Activated naive CD4-positive, alpha-beta T cell (primary cell): ENCODE measurements around the gene ASGR2.
"Not testable (repeated sequence)": the region's sequence is repeated elsewhere in the genome, so short reads cannot be mapped to it uniquely, and the experiment has no call there.

Experiments used
- DNase-seq, 4 experiments: peaks; one replicate each; lab custom pipeline; 2025; lab: John Stamatoyannopoulos, UW

The ASGR2 gene

GRCh38 chr17:7098802-7099459 lies 15.7 kb downstream of the ASGR2 start:
- DNase-seq = no peak

- DNase-seq = no peak
These were observed 16.7 kb downstream of the ASGR2 start for GRCh38 chr17:7097940-7098339.

DNA sequence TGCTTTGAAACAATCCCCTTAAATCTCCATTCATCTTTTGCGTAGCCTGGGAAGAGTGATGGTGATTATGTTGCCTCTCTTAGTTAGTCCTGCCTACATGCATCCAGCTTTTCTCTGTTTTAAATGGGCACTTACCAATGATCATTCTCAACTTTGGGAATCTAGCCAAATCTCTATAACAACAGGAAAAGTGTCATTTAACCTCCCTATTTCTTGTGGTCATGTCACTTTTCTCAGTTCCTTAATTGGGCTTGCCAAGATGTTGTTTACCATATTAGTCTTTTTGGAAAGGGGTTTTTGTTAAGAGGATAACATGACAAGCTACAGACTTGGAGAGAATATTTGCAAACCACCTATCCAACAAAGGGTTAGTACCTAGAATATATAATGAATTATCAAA lies 19.0 kb downstream of the ASGR2 start:
- no peak for DNase-seq

DNA sequence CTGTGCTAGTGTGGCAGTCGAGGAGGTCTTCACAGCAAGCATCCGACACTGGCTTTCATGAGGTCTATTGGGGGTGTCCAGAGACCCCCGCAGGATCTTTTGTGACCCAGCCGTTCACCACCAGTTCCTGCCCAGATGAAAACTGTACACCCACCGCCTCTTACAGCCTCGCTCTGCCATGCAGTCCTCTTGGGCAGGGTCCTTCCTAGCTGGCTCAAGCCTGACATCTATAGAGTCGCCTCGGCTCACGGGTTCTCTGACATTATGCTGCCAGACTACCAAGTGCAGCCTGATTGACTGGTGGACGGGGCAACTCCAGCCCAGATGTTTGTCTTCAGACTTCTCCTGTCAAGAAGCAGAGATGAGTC lies 20.0 kb downstream of the ASGR2 start:
- no peak for DNase-seq

DNA sequence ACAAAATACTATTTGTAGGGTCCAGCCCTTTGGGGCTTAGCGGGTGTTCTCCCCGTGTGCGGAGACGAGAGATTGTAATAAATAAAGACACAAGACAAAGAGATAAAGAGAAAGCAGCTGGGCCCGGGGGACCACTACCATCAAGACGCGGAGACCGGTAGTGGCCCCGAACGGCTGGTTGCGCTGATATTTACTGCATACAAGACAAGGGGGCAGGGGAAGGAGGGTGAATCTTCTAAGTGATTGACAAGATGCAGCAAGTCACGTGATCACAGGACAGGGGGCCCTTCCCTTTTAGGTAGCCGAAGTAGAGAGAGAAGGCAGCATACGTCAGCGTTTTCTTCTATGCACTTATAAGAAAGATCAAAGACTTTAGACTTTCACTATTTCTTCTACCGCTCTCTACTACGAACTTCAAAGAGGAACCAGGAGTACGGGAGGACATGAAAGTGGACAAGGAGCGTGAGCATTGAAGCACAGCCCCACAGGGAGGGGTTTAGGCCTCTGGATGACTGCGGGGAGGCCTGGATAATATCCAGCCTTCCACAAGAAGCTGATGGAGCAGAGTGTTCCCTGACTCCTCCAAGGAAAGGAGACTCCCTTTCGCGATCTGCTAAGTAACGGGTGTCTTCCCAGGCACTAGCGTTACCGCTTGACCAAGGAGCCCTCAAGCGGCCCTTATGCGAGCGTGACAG lies 23.2 kb downstream of the ASGR2 start:
- not testable (repeated sequence) for DNase-seq

DNA sequence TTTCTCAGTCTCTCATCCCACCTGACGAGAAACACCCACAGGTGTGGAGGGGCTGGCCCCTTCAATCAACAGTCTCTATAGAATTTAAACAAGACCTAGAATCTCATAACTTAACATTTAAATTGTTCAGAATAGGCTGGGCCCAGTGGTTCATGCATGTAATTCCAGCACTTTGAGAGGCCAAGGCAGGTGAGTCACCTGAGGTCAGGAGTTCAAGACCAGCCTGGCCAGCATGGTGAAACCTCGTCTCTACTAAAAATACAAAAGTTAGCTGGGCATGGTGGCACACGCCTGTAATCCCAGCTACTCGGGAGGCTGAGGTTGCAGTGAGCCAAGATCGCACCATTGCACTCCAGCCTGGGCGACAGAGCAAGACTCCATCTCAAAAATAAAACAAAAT lies 25.1 kb downstream of the ASGR2 start:
- not testable (repeated sequence) for DNase-seq

GRCh38 chr17:7088442-7088841 lies 26.2 kb downstream of the ASGR2 start:
- not testable (repeated sequence) for DNase-seq

- no peak for DNase-seq
These were observed 30.5 kb downstream of the ASGR2 start for GRCh38 chr17:7084088-7084487.

DNA sequence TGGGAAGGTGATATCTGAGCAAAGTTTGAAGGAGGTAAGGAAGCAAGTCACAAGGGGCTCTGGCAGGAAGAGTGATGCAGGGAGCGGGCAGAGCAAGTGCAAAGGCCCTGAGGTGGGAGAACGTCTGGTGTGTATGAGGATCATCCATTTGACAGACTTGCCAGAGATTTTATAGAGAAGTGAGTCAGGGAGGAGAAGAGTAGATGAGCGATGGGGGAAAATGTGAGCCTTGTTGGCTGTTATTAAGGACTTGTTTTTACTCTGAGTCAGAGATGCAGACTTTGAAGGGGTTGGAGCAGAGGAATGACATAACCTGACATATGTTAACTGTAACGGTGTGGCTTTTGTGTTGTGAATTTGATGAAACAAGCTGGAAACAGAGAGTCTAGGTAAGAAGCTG lies 31.0 kb downstream of the ASGR2 start:
- DNase-seq = no peak

DNA sequence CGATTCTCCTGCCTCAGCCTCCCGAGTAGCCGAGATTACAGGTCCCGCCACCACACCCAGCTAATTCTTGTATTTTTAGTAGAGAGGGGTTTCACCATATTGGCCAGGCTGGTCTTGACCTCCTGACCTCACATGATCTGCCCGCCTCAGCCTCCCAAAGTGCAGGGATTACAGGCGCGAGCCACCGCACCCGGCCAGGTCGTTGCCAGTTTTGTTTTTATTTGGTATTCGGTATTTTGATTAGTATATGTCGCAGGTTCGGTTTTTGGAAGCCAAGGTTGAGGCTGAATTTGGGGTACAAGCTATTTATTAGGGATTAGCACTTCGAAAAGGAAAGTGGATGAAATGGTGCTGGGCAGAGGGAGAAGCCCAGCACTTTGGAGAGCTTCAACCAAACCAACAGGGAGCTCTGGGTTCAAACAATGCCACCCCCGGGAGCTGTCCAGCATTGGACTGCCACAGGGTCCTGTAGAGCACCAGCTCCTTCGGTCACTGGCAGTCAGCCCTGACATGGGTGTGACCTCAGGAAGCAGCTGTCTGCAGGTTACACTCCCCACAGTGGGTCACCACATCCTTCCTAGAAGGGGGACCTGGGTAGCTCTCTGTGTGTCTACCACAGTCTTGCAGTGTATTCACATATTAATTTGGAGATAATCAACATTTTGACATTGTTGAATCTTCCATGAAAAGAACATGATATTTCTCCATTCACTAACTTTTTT lies 33.1 kb downstream of the ASGR2 start:
- DNase-seq = no peak

DNA sequence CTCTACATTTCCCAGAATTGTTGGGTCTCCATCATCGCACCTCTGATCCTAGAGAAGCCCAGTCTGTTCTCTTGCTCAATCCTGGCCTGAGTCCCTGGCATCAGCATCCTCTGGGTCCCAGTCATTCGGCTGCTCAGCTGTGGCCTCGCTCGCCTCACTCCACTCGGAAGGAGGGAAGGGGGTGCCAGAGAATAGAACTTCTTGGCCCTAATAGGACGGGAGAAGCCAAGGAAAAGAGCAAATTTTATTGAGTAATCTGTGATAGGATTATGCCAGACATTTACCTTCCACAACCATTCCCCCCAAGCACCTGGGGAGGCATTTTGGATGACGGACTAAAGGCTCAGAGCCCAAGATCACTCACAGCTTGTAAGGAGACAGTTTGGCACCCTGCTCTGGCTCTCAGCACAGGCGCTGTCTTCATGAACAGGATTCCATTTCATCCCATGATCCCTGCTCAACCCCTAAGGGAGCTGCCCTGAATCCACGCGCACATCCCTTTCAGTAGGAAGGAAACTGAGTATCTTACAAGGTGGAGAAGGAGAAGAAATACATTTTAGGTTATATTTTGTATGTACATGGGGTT lies 34.1 kb downstream of the ASGR2 start:
- no peak for DNase-seq

- DNase-seq = no peak
These were observed 34.8 kb downstream of the ASGR2 start, which contains the start of gene CLEC10A for GRCh38 chr17:7079581-7080455. CLEC10A (minus strand) TSS chr17:7080251; CDS start chr17:7078812, 1,439 bp downstream.

DNA sequence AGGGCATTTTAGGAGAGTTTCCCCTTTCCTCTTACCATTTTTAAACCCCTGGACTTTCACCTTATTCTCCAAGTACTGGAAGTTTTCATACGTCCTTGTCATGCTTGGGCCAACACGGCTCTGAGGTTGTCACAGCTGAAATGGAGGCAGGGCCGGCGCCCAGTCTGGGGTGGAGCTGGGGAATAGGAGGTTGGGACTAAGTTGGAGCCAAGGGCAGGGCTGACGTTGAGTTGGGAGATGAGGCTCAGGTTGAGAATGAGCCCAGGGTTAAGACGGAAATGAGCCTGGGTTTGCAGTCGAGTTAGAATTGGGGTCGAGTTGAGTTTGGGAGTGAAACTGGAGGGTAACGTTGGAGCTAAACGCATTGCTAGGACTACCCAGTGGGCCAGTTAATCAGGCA lies 35.9 kb downstream of the ASGR2 start:
- no peak for DNase-seq

DNA sequence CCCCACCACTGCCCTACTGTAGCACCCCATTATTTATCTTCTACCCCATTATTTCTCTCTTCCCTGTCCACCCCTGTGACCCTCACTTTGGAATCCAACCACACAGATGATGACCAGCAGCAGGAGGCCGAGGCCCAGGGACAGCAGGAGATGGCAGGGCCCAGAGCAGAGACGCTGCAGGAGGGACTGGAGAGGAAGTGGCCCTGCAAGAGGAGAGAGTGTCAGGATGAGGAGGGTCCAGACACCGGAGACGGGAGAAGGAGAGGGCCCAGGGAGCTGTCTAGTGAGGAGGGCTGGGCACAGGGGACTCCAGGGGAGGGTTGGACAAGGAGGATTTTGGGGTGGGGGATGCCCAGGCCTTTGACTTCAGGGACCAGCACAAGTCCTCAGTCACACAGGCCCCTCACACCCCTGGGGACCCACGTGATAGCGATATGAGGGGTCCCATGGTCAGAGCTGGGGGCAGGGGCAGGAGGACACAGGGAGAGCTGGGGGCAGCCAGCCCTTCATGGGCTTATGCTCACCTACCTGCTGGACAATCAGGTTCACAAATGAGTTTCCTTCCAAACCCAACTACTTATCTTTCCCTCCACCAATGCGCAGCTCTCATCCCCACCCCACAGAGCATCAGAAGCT lies 36.6 kb downstream of the ASGR2 start:
- no peak for DNase-seq

DNA sequence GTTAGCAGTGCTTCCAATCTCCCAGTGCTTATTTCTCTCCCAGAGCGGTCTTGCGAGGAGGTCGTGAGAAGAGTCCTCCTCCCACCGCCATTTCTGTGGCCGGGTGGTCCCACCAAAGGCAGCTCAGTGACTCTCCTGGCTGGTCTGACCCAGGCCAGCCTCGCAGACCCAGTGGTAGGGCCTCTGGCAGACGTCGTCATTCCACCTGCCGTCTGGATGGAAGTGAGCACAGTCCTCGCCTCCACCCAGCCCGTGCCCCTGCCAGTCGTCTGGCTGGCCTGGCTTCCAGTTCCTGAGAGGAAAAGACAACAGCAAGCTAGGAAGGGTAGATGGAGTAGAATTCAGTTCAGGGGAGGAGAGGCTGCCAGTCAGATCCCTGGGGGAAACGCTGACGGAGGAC lies 39.7 kb downstream of the ASGR2 start:
- no peak for DNase-seq

- no peak for DNase-seq
These were observed 42.2 kb downstream of the ASGR2 start for GRCh38 chr17:7072406-7072805.

- DNase-seq = no peak
These were observed 43.9 kb downstream of the ASGR2 start for GRCh38 chr17:7070712-7071111.

DNA sequence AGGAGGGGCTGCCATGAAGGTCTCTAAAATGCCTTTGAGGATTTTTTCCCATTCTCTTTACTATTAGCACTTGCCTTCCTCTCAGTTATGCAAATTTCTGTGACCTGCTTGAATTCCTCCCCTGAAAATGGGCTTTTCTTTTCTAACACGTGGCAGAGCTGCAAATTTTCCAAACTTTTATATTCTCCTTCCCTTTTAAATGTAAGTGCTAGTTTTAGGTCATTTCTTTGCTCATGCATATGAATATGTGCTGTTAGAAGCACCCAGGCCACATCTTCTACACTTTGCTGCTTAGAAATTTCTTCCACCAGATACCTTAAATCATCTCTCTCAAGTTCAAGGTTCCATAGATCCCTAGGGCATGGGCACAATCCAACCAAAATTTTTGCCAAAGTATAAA lies 46.4 kb downstream of the ASGR2 start:
- DNase-seq = no peak

DNA sequence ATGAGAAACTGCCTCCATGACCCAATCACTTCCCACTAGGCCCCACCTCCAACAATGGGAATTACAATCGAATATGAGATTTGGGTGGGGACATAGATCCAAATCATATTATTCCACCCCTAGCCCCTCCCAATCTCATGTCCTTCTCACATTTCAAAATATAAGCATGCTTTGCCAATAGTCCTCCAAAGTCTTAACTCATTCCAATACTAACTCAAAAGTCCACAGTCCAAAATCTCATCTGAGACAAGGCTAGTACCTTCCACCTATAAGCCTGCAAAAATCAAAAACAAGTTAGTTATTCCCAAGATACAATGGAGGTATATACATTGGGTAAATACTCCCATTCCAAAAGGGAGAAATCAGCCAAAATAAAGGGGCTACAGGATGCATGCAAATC lies 47.4 kb downstream of the ASGR2 start:
- no peak for DNase-seq

DNA sequence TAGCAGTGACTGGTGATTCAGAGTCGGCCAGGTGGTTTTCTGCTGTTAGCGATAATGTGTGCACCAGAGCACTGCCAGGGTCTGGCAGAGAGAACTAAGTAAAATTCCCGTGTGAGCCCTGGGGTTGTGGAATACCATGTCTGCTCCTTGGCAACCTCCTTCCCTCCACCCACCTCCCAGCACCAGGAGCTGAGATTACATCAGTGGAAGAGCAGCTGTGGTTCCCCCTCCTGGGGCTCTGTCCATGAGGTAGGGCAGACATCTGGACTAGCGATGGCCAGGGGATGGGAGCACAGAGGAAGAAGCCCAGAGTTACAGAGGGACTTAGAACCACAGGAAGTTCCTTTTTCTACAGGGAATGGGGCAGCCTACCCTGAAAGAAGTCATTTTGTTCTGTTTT lies 50.4 kb downstream of the ASGR2 start:
- DNase-seq = no peak

DNA sequence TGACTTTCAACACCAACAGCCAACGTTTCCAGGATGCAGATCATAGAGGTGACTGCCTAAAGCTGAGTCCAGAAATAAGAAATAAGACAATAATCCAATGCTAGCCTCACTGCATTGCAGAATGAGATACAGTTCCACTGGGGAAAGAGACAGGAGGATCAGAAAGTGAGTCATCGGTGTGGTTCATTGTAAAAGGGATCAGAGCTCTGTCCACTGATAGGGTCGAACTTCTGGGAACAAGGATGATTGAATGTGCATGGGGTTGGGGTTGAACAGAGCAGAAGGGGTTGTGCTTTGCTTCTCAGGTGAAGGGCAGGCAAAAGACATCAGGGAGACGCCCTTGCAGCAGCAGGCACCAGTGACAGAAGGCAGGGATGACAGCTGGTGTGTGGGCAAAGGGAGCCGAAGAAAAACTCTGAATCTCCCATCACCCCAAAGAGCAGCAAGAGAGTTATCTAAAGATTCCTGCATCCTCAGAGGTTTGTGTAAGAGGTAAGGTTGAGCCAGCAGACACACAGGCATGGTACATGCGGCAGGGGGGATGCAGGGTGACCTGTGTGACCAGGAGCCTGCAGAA lies 51.0 kb downstream of the ASGR2 start:
- no peak for DNase-seq
